Suprapubic skin (tissue), 4 donors: ENCODE results near the gene MBD1.

ENCODE experiments used
- EP300 ChIP-seq: sonication (generic); formaldehyde crosslinking; IDR thresholded peaks from one replicate; pipeline ENCODE4 v1.6.1; 2017; ENCODE audit warnings: antibody characterized with exemption
- POLR2A ChIP-seq, 2 donors: fragments of 450-650 bp; IDR thresholded peaks; one replicate each; pipeline ENCODE4 v1.6.1; 2017; ENCODE audit warnings: antibody characterized with exemption in 2 of 2, mild to moderate bottlenecking in 2 of 2, moderate library complexity in 2 of 2
- POLR2AphosphoS5 ChIP-seq, 3 donors: sonication (generic); formaldehyde crosslinking; IDR thresholded peaks; one replicate each; pipeline ENCODE4 v1.6.1; 2017; ENCODE audit warnings: antibody characterized with exemption in 3 of 3
- TF ChIP-seq, protein P1 (sequence below), 2 donors: fragments of 200-600 bp in 1 of 2; fragments of 450-650 bp in 1 of 2; sonication (generic) in 1 of 2; IDR thresholded peaks; one replicate each; pipeline ENCODE4 v1.5.1; 2016 to 2019; ENCODE audit warnings: antibody characterized with exemption in 2 of 2, mild to moderate bottlenecking in 1 of 2, moderate library complexity in 1 of 2

DNA sequence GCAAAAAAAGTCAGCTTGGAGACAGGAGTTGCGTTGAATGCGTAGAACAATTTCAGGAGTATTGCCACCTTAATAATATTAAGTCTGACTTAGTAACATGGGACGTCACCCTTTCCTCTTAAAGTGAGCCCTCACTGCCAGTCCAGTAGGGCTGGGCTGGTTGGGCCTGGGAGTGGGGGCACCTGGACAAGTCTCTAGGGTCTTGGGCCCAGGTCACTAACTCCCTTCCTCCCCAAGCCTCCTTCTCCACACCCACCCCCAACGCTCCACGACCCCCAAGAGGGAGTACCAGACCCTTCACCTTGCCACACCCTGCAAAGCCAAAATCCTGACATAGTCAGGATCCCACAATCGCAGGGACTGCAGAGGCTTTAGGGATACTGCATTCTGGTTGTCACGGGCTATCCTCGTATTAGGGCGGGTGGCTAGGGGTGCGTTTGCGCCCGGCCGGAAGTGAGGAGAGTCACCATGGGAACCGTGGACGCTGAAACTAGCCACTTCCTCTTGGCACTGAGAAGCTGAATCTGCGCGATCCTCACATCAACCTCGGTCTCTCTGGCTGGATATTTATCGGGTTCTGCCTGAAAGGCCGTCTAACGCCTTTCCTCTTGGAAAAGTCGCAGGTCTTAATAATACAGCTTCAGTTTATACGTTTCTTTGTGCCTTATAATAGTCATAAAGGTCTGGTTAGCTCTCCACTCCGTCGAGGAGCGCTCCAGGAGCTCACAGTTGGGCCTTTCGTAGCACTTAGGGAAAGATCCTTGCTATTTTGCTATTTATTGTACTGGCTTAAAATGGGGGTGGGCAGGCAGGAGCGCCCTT, 16.5 kb upstream of the MBD1 start:
- TF ChIP-seq, protein P1, sequence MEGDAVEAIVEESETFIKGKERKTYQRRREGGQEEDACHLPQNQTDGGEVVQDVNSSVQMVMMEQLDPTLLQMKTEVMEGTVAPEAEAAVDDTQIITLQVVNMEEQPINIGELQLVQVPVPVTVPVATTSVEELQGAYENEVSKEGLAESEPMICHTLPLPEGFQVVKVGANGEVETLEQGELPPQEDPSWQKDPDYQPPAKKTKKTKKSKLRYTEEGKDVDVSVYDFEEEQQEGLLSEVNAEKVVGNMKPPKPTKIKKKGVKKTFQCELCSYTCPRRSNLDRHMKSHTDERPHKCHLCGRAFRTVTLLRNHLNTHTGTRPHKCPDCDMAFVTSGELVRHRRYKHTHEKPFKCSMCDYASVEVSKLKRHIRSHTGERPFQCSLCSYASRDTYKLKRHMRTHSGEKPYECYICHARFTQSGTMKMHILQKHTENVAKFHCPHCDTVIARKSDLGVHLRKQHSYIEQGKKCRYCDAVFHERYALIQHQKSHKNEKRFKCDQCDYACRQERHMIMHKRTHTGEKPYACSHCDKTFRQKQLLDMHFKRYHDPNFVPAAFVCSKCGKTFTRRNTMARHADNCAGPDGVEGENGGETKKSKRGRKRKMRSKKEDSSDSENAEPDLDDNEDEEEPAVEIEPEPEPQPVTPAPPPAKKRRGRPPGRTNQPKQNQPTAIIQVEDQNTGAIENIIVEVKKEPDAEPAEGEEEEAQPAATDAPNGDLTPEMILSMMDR (IDR thresholded peaks at IDR 0.05): no peak
- TF ChIP-seq POLR2A (IDR thresholded peaks at IDR 0.05) (no peak), POLR2AphosphoS5 (IDR thresholded peaks at IDR 0.05) (no peak), EP300 (no peak)
